WTC11 (cell line): Measurements from ENCODE around the gene DHX40.

Experiments used
- CBFB ChIP-seq: sonication (generic); formaldehyde crosslinking; IDR thresholded peaks from 2 replicates; pipeline ENCODE4 v1.8.1; 2022; ENCODE audit warnings: mild to moderate bottlenecking, low read depth, missing genetic modification reagents
- CREB1 ChIP-seq: sonication (generic); formaldehyde crosslinking; IDR thresholded peaks from 2 replicates; pipeline ENCODE4 v1.8.0; 2023; ENCODE audit warnings: mild to moderate bottlenecking, missing genetic modification reagents
- IRF2 ChIP-seq: sonication (generic); formaldehyde crosslinking; IDR thresholded peaks from 2 replicates; pipeline ENCODE4 v1.8.0; 2022; ENCODE audit warnings: low read depth, missing genetic modification reagents, borderline replicate concordance
- JUN ChIP-seq: sonication (generic); formaldehyde crosslinking; IDR thresholded peaks from 2 replicates; pipeline ENCODE4 v1.8.0; 2023; ENCODE audit warnings: mild to moderate bottlenecking, missing genetic modification reagents
- NR3C1 ChIP-seq: sonication (generic); formaldehyde crosslinking; conservative IDR thresholded peaks from 2 replicates; pipeline ENCODE4 v1.8.1; 2023; ENCODE audit warnings: low read depth, mild to moderate bottlenecking, missing genetic modification reagents
- SP1 ChIP-seq: sonication (generic); formaldehyde crosslinking; conservative IDR thresholded peaks from 2 replicates; pipeline ENCODE4 v1.8.1; 2022; ENCODE audit warnings: missing genetic modification reagents
- ZNF423 ChIP-seq: fragments of 250-450 bp; sonication (Bioruptor Pico); IDR thresholded peaks from 2 replicates; pipeline ENCODE4 v2.1.2; 2022; ENCODE audit warnings: mild to moderate bottlenecking, moderate library complexity
- TF ChIP-seq, protein P1 (sequence below): fragments of 200-600 bp; IDR thresholded peaks from 2 replicates; pipeline ENCODE4 v1.8.0; 2022; ENCODE audit warnings: antibody characterized with exemption
- TF ChIP-seq, protein P2 (sequence below): sonication (generic); formaldehyde crosslinking; IDR thresholded peaks from 2 replicates; pipeline ENCODE4 v1.8.1; 2023; ENCODE audit warnings: mild to moderate bottlenecking, missing genetic modification reagents, moderate library complexity
- TF ChIP-seq, protein P3 (sequence below): sonication (generic); formaldehyde crosslinking; conservative IDR thresholded peaks from 2 replicates; pipeline ENCODE4 v1.8.1; 2022; ENCODE audit warnings: mild to moderate bottlenecking, missing genetic modification reagents

DNA sequence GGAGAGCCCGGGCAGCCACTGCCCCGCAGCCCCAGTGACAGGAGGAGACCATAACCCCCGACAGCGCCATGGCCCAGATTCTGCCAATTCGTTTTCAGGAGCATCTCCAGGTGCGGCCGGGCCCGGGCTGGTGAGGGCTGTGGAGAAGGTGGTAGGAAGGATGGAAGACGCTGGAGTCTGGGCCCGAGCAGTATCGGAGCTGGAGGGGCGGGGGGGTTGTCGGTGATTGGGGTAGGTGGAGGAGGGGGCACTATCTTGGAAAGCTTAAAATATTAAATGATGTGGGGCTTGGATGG lies 54.6 kb downstream of the DHX40 start:
- TF ChIP-seq JUN, result no peak
- no peak for TF ChIP-seq CREB1 (CRISPR knock-in tag)
- TF ChIP-seq, protein P1, sequence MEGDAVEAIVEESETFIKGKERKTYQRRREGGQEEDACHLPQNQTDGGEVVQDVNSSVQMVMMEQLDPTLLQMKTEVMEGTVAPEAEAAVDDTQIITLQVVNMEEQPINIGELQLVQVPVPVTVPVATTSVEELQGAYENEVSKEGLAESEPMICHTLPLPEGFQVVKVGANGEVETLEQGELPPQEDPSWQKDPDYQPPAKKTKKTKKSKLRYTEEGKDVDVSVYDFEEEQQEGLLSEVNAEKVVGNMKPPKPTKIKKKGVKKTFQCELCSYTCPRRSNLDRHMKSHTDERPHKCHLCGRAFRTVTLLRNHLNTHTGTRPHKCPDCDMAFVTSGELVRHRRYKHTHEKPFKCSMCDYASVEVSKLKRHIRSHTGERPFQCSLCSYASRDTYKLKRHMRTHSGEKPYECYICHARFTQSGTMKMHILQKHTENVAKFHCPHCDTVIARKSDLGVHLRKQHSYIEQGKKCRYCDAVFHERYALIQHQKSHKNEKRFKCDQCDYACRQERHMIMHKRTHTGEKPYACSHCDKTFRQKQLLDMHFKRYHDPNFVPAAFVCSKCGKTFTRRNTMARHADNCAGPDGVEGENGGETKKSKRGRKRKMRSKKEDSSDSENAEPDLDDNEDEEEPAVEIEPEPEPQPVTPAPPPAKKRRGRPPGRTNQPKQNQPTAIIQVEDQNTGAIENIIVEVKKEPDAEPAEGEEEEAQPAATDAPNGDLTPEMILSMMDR, result no peak
- TF ChIP-seq NR3C1, result no peak
- TF ChIP-seq ZNF423 (CRISPR knock-in tag), result no peak
- TF ChIP-seq, protein P2, sequence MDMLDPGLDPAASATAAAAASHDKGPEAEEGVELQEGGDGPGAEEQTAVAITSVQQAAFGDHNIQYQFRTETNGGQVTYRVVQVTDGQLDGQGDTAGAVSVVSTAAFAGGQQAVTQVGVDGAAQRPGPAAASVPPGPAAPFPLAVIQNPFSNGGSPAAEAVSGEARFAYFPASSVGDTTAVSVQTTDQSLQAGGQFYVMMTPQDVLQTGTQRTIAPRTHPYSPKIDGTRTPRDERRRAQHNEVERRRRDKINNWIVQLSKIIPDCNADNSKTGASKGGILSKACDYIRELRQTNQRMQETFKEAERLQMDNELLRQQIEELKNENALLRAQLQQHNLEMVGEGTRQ (CRISPR knock-in tag), result no peak
- no peak for TF ChIP-seq CBFB
- TF ChIP-seq, protein P3, sequence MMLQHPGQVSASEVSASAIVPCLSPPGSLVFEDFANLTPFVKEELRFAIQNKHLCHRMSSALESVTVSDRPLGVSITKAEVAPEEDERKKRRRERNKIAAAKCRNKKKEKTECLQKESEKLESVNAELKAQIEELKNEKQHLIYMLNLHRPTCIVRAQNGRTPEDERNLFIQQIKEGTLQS, result no peak
- TF ChIP-seq IRF2, result no peak
- TF ChIP-seq SP1 (CRISPR knock-in tag), result no peak
